ENCODE data around the gene RBFOX1. TPM values are rescaled to one million over a fixed set of nuclear protein-coding genes. Genes with fewer than 3 reads are reported as not detected.

The RBFOX1 gene
- total RNA-seq, 1 experiment from 2014 or later = not detected

- H3K4me3 ChIP-seq (ENCODE audit: low read length) = no peak overlapping the region
- no peaks in the 10 kb centered on the region for H3K9me2 ChIP-seq (replicated peaks; ENCODE audit: low read length)
- H3K79me2 ChIP-seq (ENCODE audit: low read length) = no peaks in the 10 kb centered on the region
- TF ChIP-seq EZH2 (IDR thresholded peaks at IDR 0.05; ENCODE audit: low read length, unreplicated experiment) (no peak), CTCF (conservative IDR thresholded peaks at IDR 0.05; ENCODE audit: low read depth, low read length) (no peak), EZH2phosphoT487 (IDR thresholded peaks at IDR 0.05; ENCODE audit: borderline replicate concordance, low read length) (no peak)
- no peak overlapping the region for H3K9ac ChIP-seq (ENCODE audit: low read length)
- no peak overlapping the region for H3K27ac ChIP-seq (ENCODE audit: low read length)
- H3K9me3 ChIP-seq (ENCODE audit: low read length) = no peaks in the 10 kb centered on the region
- H3K4me2 ChIP-seq (ENCODE audit: low read length) = no peak overlapping the region
- no peaks in the 10 kb centered on the region for H3F3A ChIP-seq (ENCODE audit: low read length, unreplicated experiment)
- ATAC-seq (no peak), DNase-seq (no peak)
- no TSS peak for BruUV-seq (replicated peaks)
- intact Hi-C loops (cut with micrococcal nuclease) = no loop called here
- ChIA-PET CTCF (no interaction called here), POLR2A (ENCODE audit: unreplicated experiment) (no interaction called here)
- H3K27me3 ChIP-seq (ENCODE audit: low read length) = no peaks in the 10 kb centered on the region
- H4K20me1 ChIP-seq (ENCODE audit: low read length) = no peaks in the 10 kb centered on the region
- no peak overlapping the region for H2AFZ ChIP-seq (ENCODE audit: low read length)
- H3K36me3 ChIP-seq (ENCODE audit: low read depth, low read length) = no peaks in the 10 kb centered on the region
- H3K4me1 ChIP-seq (ENCODE audit: insufficient read depth, low read length) = no peaks in the 10 kb centered on the region
These were observed 376.5 kb downstream of the RBFOX1 start for GRCh38 chr16:7709186-7709585.

GRCh38 chr16:7713244-7713643 lies 380.6 kb downstream of the RBFOX1 start:
- Histone ChIP-seq H3K9ac (ENCODE audit: low read length) (no peak overlapping the region), H3K27ac (ENCODE audit: low read length) (no peak overlapping the region), H3K79me2 (ENCODE audit: low read length) (no peaks in the 10 kb centered on the region), H3K4me3 (ENCODE audit: low read length) (no peak overlapping the region), H3K4me2 (ENCODE audit: low read length) (no peak overlapping the region), H3K9me3 (ENCODE audit: low read length) (no peaks in the 10 kb centered on the region), H2AFZ (ENCODE audit: low read length) (no peak overlapping the region), H3K27me3 (ENCODE audit: low read length) (no peaks in the 10 kb centered on the region), H3K36me3 (ENCODE audit: low read depth, low read length) (no peaks in the 10 kb centered on the region), H3K4me1 (ENCODE audit: insufficient read depth, low read length) (no peaks in the 10 kb centered on the region), H3F3A (ENCODE audit: low read length, unreplicated experiment) (no peaks in the 10 kb centered on the region), H3K9me2 (replicated peaks; ENCODE audit: low read length) (no peaks in the 10 kb centered on the region), H4K20me1 (ENCODE audit: low read length) (no peaks in the 10 kb centered on the region)
- TF ChIP-seq EZH2phosphoT487 (IDR thresholded peaks at IDR 0.05; ENCODE audit: borderline replicate concordance, low read length) (no peak), CTCF (conservative IDR thresholded peaks at IDR 0.05; ENCODE audit: low read depth, low read length) (no peak), EZH2 (IDR thresholded peaks at IDR 0.05; ENCODE audit: low read length, unreplicated experiment) (no peak)
- intact Hi-C loops (cut with micrococcal nuclease) = no loop called here
- ATAC-seq = no peak
- ChIA-PET POLR2A (ENCODE audit: unreplicated experiment) (no interaction called here), CTCF (no interaction called here)
- no TSS peak for BruUV-seq (replicated peaks)
- no peak for DNase-seq

- POLR2A ChIA-PET (ENCODE audit: unreplicated experiment) = no interaction called here
- Histone ChIP-seq H3F3A (ENCODE audit: low read length, unreplicated experiment) (no peaks in the 10 kb centered on the region), H3K4me3 (ENCODE audit: low read length) (no peak overlapping the region), H3K9ac (ENCODE audit: low read length) (no peak overlapping the region), H3K4me1 (ENCODE audit: insufficient read depth, low read length) (no peaks in the 10 kb centered on the region), H3K9me2 (replicated peaks; ENCODE audit: low read length) (no peaks in the 10 kb centered on the region), H3K9me3 (ENCODE audit: low read length) (no peaks in the 10 kb centered on the region), H3K36me3 (ENCODE audit: low read depth, low read length) (no peaks in the 10 kb centered on the region), H3K27ac (ENCODE audit: low read length) (no peak overlapping the region), H4K20me1 (ENCODE audit: low read length) (no peaks in the 10 kb centered on the region), H3K4me2 (ENCODE audit: low read length) (no peak overlapping the region), H3K27me3 (ENCODE audit: low read length) (no peaks in the 10 kb centered on the region), H3K79me2 (ENCODE audit: low read length) (no peaks in the 10 kb centered on the region), H2AFZ (ENCODE audit: low read length) (no peak overlapping the region)
- ATAC-seq = no peak
- no peak for TF ChIP-seq EZH2phosphoT487 (IDR thresholded peaks at IDR 0.05; ENCODE audit: borderline replicate concordance, low read length)
- CTCF ChIA-PET = no interaction called here
- BruUV-seq (replicated peaks) = no TSS peak
- DNase-seq = no peak
- intact Hi-C loops (cut with micrococcal nuclease) = no loop called here
These were observed 382.1 kb downstream of the RBFOX1 start for GRCh38 chr16:7714775-7715174.

Measured in PC-3 (cell line).